Stimulated activated CD8-positive, alpha-beta memory T cell treated with anti-CD3 and anti-CD28 coated beads, Interleukin-12 subunit alpha, Interleukin-12 subunit beta, amount 100 ng/mL, for 4 hours (primary cell): ENCODE results near the gene UQCR11.

Experiments used
- DNase-seq: peaks from one replicate; pipeline ENCODE4 v3.0.0-alpha.2; 2020; ENCODE audit warnings: low read depth

Gene UQCR11

DNA sequence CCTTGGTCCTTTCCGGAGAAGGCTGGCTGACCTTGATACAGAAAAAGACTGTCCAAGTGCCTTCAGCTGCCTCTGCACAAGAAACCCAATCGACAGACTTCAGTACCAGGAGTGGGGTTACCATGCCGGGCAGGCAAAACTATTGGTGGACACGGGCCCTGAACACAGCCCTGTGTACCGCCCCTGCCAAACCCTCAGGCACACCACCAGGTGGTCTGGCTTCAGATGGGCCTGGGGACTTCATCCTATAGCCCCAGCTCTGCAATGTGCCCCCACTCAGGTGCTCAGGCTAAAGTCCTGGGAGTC lies 29.6 kb upstream of the UQCR11 start:
- DNase-seq = no peak

- DNase-seq = no peak
Measured at GRCh38 chr19:1634242-1634937, 29.1 kb upstream of the UQCR11 start.

DNA sequence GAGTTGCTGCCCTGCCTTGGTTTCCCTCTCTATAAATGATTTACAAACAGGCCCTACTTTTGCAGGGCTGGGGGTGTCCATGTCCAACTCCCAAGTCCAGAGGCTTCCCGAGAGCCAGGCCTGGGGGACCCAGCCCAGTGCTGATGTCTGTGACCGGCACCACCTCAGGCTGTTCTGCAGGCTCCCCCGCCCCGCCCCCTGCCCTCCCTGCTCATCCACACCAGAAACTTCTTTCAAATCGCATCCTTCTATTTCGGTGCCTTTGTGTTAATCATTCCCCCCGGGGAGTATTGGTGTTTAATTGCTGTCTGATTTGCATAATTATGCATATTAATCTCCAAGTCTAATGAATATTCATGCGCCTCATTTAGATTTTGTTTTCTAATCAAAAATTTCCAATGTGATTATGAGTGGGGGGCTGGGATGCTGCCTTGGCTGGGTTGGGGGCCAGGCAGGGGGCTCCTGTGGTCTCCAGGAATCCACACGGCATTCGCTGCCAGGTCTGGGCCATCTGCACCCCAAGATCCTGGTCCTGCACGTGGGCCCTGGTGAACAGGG lies 28.1 kb upstream of the UQCR11 start:
- no peak for DNase-seq

- DNase-seq = no peak
Measured at GRCh38 chr19:1632462-1633268, 27.4 kb upstream of the UQCR11 start.

DNA sequence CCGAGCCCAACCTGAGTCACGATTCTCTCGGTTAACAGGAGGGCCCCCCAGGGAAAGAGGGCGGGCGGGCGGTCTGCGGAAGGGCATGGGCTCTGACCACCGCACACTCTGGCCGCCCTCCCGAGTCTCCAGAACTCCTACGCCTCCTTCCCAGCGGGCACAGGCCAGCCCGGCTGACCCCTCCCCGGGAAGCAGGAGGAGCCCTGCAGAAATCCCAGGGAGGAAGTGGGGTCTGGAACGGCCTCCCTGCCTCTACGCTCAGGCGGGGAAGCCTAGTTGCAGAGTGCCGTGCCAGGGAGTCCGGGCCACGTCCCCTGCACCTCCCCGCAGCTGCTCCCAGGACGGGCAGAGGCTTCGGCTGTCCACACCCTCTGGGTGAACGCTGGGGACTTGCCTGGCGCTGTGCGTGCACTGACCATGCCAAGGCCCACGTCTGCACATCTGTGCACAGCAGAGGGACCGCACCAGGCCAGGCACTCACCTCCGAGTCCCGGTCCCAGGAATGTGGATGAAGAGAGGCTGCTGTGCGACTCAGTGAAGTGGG lies 26.4 kb upstream of the UQCR11 start:
- DNase-seq = no peak

- no peak for DNase-seq
Measured at GRCh38 chr19:1630811-1631210, 25.5 kb upstream of the UQCR11 start.

- DNase-seq = no peak
Measured at GRCh38 chr19:1630012-1630411, 24.8 kb upstream of the UQCR11 start.

DNA sequence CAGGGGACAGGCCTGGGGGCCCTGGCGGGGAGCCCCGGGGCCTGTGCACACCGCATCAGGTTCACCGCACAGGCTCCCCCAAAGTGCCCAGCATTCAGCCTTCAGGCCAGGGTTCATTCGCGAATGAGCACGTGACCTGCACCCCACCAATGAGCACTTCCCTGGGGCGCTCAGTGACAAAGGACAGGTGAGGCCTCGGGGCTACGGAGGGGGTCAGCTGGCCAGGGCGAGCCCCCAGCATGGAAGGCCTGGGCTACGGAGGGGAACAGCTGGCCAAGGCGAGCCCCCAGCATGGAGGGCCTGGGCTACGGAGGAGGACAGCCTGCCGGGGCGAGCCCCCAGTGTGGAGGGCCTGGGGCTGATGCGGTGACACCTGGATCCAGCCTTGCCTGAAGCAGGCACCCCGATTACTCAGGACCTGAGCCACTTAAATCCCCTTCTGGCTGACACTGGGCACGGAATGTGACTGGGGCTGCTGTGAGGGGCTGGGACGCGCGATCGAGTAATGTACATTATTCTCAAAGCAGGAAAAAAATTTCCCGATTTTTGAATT lies 24.1 kb upstream of the UQCR11 start:
- no peak for DNase-seq

DNA sequence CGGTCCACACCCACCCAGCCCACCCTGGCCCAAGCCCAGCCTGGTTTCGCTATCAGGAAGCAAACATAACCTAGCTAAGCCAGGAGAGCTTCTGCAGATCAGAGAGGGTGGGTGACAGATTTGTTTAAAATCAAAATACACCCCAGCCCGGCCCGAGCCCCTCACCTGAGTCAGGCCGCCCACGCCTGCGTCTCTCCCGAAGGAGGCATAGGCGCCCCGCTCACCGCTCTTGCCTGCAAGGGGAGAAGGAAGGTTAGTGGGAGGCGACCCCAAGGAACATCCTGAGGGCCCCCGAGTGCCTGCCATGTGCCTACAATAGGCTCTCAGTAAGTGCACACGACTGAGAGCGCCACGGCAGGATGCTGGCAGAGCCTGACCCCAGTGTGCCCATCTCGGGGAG lies 21.9 kb upstream of the UQCR11 start:
- no peak for DNase-seq

- DNase-seq = no peak
Measured at GRCh38 chr19:1626417-1627010, 21.3 kb upstream of the UQCR11 start.

GRCh38 chr19:1624458-1624857 lies 19.2 kb upstream of the UQCR11 start:
- DNase-seq = no peak

GRCh38 chr19:1622541-1622940 lies 17.3 kb upstream of the UQCR11 start:
- no peak for DNase-seq

DNA sequence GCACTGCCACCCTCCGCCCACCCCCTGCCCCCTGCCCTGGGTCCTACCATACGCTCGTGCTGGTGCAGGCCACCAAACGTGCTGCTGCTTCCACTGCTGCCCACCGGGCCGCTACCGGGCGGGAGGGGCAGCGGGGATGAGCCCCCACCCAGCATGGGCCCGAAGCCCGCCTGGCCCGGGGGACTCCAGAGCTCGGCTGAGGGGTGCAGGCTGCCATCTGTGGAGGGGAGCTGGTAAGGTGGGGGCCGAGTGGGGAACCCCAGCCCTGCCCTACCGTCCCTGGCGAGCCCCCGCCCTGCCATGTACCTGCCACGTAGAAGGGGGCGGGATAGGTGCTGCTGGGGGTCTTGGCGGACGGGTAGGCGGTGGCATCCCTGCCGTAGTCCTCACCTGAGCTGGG lies 16.7 kb upstream of the UQCR11 start:
- DNase-seq = no peak

DNA sequence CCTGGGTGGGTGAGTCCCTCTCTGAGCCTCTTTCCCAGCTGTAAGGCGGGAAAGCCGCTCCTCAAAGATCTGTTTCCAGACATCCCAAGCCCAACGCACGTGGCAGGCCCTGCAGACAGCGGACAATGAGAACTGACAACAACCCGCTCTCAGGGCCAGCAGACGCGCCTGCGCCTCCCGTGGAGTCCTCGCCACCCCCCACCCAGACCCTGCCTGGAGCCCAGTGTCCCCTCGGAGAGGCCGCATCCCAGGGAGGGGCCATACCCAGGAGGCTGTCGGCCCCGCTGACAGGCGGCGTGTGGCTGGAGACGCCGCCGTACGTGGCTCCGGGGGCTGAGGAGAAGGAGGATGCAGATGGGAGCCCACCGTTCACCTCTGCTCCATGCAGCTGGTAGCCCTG lies 16.3 kb upstream of the UQCR11 start:
- no peak for DNase-seq

- DNase-seq = no peak
Measured at GRCh38 chr19:1621021-1621420, 15.8 kb upstream of the UQCR11 start.

DNA sequence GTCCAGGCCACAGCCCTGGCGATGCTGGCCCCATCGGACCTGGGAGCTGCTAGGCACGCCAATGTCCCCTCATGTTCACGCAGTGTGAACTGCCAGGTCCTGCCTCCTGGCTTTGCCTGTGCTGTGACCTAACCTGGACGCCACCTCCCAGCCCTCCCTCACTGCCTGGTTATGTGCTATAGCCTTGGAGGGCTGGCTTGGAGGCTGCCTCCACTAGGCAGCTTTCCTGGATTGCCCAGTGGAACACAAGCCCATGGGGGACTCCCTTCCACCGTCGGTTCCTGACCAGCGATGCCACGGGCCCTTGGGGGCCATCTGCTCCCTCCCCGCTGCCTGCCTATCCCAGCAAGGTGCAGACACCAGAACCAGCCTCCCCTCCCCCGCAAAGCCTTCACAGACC lies 15.2 kb upstream of the UQCR11 start:
- DNase-seq = no peak

GRCh38 chr19:1619703-1620102 lies 14.4 kb upstream of the UQCR11 start:
- DNase-seq = no peak

GRCh38 chr19:1619094-1619439 lies 13.8 kb upstream of the UQCR11 start:
- no peak for DNase-seq

- no peak for DNase-seq
Measured at GRCh38 chr19:1618157-1619093, 13.2 kb upstream of the UQCR11 start.

- DNase-seq = no peak
Measured at GRCh38 chr19:1616875-1617274, 11.6 kb upstream of the UQCR11 start.

- DNase-seq = no peak
Measured at GRCh38 chr19:1616396-1616795, 11.1 kb upstream of the UQCR11 start.
